Measurements from ENCODE around the gene ZNF335. TPM values are rescaled to one million over a fixed set of nuclear protein-coding genes. Genes with fewer than 3 reads are reported as not detected.

Gene ZNF335
- total and polyA plus RNA-seq, 2 of the 13 experiments (the other 11 are each of a cell fraction or from before 2014, with no cell fraction given), result 9.7 to 13.7 TPM

DNA sequence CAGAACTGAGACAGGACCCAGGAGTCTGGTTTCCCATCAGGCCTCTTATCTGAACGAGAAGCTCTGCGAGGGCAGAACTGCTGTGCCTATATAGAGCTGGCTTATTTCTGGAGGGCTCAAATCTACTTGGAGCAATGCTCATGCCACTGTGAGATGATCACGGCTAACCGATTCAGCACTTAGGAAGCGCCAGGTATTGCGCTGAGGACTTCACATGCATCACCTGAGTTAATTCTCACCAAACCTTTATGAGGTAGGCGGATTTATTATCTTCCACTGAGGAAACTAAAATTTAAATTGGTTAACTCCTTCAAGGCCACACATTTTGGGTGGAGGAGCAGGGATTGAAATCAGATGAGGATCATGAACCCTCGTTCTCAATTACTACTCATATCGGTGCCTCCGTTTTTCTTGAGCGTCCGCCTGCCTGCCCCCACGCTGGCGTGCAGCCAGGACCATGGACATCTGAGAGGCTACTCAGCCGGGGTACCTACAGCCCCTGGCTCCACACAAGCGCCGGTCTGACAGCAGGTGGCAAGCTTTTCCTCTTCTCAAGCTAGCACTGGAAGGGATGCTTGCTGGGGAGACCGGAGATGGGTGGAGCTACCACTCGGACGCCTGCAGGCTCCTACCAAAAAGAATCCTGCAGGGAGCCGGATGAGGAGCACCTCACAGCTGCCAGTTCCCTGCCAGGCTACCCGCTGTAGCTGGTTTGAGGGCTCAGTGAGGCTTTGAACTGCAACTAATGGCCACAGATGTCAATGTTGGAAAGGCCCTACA lies 38.5 kb downstream of the ZNF335 start (continued):
- TF ChIP-seq, protein P1, sequence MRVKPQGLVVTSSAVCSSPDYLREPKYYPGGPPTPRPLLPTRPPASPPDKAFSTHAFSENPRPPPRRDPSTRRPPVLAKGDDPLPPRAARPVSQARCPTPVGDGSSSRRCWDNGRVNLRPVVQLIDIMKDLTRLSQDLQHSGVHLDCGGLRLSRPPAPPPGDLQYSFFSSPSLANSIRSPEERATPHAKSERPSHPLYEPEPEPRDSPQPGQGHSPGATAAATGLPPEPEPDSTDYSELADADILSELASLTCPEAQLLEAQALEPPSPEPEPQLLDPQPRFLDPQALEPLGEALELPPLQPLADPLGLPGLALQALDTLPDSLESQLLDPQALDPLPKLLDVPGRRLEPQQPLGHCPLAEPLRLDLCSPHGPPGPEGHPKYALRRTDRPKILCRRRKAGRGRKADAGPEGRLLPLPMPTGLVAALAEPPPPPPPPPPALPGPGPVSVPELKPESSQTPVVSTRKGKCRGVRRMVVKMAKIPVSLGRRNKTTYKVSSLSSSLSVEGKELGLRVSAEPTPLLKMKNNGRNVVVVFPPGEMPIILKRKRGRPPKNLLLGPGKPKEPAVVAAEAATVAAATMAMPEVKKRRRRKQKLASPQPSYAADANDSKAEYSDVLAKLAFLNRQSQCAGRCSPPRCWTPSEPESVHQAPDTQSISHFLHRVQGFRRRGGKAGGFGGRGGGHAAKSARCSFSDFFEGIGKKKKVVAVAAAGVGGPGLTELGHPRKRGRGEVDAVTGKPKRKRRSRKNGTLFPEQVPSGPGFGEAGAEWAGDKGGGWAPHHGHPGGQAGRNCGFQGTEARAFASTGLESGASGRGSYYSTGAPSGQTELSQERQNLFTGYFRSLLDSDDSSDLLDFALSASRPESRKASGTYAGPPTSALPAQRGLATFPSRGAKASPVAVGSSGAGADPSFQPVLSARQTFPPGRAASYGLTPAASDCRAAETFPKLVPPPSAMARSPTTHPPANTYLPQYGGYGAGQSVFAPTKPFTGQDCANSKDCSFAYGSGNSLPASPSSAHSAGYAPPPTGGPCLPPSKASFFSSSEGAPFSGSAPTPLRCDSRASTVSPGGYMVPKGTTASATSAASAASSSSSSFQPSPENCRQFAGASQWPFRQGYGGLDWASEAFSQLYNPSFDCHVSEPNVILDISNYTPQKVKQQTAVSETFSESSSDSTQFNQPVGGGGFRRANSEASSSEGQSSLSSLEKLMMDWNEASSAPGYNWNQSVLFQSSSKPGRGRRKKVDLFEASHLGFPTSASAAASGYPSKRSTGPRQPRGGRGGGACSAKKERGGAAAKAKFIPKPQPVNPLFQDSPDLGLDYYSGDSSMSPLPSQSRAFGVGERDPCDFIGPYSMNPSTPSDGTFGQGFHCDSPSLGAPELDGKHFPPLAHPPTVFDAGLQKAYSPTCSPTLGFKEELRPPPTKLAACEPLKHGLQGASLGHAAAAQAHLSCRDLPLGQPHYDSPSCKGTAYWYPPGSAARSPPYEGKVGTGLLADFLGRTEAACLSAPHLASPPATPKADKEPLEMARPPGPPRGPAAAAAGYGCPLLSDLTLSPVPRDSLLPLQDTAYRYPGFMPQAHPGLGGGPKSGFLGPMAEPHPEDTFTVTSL (CRISPR knock-in tag; IDR thresholded peaks at IDR 0.05; ENCODE audit: borderline replicate concordance), result 0 out of 2 replicates have a peak, but pooled peaks have one; percentile 10
- TF ChIP-seq ZBTB49 (CRISPR knock-in tag; IDR thresholded peaks at IDR 0.05; ENCODE audit: borderline replicate concordance) (no peak), MAFK (conservative IDR thresholded peaks at IDR 0.05 in 1 of 2, IDR thresholded peaks at IDR 0.05 in 1 of 2; ENCODE audit: low read length in 2 of 2) (no peak), CENPX (CRISPR knock-in tag; IDR thresholded peaks at IDR 0.05) (no peak), HNRNPL (IDR thresholded peaks at IDR 0.05; ENCODE audit: low read depth, low read length) (peak; percentile 51; the same call in 1 of the 2 replicates), ARNT2 (CRISPR knock-in tag; IDR thresholded peaks at IDR 0.05; ENCODE audit: low read depth) (0 out of 2 replicates have a peak, but pooled peaks have one; percentile 33), JUNB (CRISPR knock-in tag; IDR thresholded peaks at IDR 0.05; ENCODE audit: borderline replicate concordance) (no peak), HNF1B (CRISPR knock-in tag; IDR thresholded peaks at IDR 0.05) (no peak; the same call in 1 of the 2 replicates), GZF1 (CRISPR knock-in tag; IDR thresholded peaks at IDR 0.05) (no peak; the same call in 1 of the 2 replicates), SNAI1 (CRISPR knock-in tag; IDR thresholded peaks at IDR 0.05; ENCODE audit: borderline replicate concordance) (0 out of 2 replicates have a peak, but pooled peaks have one; percentile 88), ZNF234 (CRISPR knock-in tag; conservative IDR thresholded peaks at IDR 0.05) (no peak), ZSCAN29 (CRISPR knock-in tag; conservative IDR thresholded peaks at IDR 0.05) (no peak), E2F1 (CRISPR knock-in tag; IDR thresholded peaks at IDR 0.05) (no peak), CREB1 (IDR thresholded peaks at IDR 0.05) (no peak), CREB1 (CRISPR knock-in tag; IDR thresholded peaks at IDR 0.05) (0 out of 2 replicates have a peak, but pooled peaks have one; percentile 43)
- TF ChIP-seq, protein P2, sequence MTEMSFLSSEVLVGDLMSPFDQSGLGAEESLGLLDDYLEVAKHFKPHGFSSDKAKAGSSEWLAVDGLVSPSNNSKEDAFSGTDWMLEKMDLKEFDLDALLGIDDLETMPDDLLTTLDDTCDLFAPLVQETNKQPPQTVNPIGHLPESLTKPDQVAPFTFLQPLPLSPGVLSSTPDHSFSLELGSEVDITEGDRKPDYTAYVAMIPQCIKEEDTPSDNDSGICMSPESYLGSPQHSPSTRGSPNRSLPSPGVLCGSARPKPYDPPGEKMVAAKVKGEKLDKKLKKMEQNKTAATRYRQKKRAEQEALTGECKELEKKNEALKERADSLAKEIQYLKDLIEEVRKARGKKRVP (CRISPR knock-in tag; IDR thresholded peaks at IDR 0.05), result no peak

Measured in HepG2 (cell line).